ENCODE data around the gene HYCC2. TPM values are rescaled to one million over a fixed set of nuclear protein-coding genes. Genes with fewer than 3 reads are reported as not detected.

The HYCC2 gene
- polyA plus RNA-seq, 1 donor from 2014 or later: 20.4 TPM

- H3K4me3 ChIP-seq (ENCODE audit: low read length): no peak overlapping the region
- H3K79me2 ChIP-seq (replicated peaks; ENCODE audit: insufficient read depth, low read length): no peaks in the 10 kb centered on the region
These were observed 13.4 kb upstream of the HYCC2 start for GRCh38 chr2:201084863-201085262.

GRCh38 chr2:201074996-201075395 is 3.5 kb upstream of the HYCC2 start:
- Histone ChIP-seq H3K27me3 (ENCODE audit: insufficient read depth, low read depth, low read length) (no peaks in the 10 kb centered on the region), H3K9ac (ENCODE audit: low read length) (no peak overlapping the region), H3K79me2 (replicated peaks; ENCODE audit: insufficient read depth, low read length) (peaks cover 27% of the 10 kb centered on the region), H2AFZ (ENCODE audit: low read depth, low read length) (no peak overlapping the region), H4K20me1 (ENCODE audit: insufficient read depth) (no peaks in the 10 kb centered on the region), H3K36me3 (ENCODE audit: insufficient read depth, low read length) (no peaks in the 10 kb centered on the region), H3K27ac (ENCODE audit: low read length) (no peak overlapping the region), H3K4me2 (ENCODE audit: low read length) (no peak overlapping the region), H3K9me3 (ENCODE audit: low read length) (no peaks in the 10 kb centered on the region), H3K4me3 (ENCODE audit: low read length) (no peak overlapping the region), H3F3A (ENCODE audit: insufficient read depth, low read length, poor library complexity, severe bottlenecking) (peaks cover 3% of the 10 kb centered on the region), H3K9me2 (ENCODE audit: insufficient read depth, low read length) (no peaks in the 10 kb centered on the region)
- TF ChIP-seq CTCF (IDR thresholded peaks at IDR 0.05; ENCODE audit: poor library complexity, severe bottlenecking): no peak
- TF ChIP-seq EZH2 (IDR thresholded peaks at IDR 0.05; ENCODE audit: borderline replicate concordance, insufficient read depth, low read length, poor library complexity, severe bottlenecking): no peak

More at GRCh38 chr2:201084863-201085262, 13.4 kb upstream of the HYCC2 start:
- H3K36me3 ChIP-seq (ENCODE audit: insufficient read depth, low read length): no peaks in the 10 kb centered on the region
- no peak for TF ChIP-seq CTCF (IDR thresholded peaks at IDR 0.05; ENCODE audit: poor library complexity, severe bottlenecking)
- no peak for TF ChIP-seq EP300 (conservative IDR thresholded peaks at IDR 0.05; ENCODE audit: poor library complexity, severe bottlenecking)
- TF ChIP-seq MXI1 (conservative IDR thresholded peaks at IDR 0.05; ENCODE audit: poor library complexity, severe bottlenecking): no peak
- TF ChIP-seq SMC3 (conservative IDR thresholded peaks at IDR 0.05; ENCODE audit: poor library complexity): no peak
- no peak for TF ChIP-seq EZH2 (IDR thresholded peaks at IDR 0.05; ENCODE audit: borderline replicate concordance, insufficient read depth, low read length, poor library complexity, severe bottlenecking)
- no peak for TF ChIP-seq TAF1 (IDR thresholded peaks at IDR 0.05; ENCODE audit: low read depth)
- no peak overlapping the region for H3K9ac ChIP-seq (ENCODE audit: low read length)
- no peaks in the 10 kb centered on the region for H3K27me3 ChIP-seq (ENCODE audit: insufficient read depth, low read depth, low read length)
- H3F3A ChIP-seq (ENCODE audit: insufficient read depth, low read length, poor library complexity, severe bottlenecking): no peaks in the 10 kb centered on the region
- no peaks in the 10 kb centered on the region for H4K20me1 ChIP-seq (ENCODE audit: insufficient read depth)
- no peak overlapping the region for H3K27ac ChIP-seq (ENCODE audit: low read length)
- no peaks in the 10 kb centered on the region for H3K9me2 ChIP-seq (ENCODE audit: insufficient read depth, low read length)
- no peak overlapping the region for H3K4me2 ChIP-seq (ENCODE audit: low read length)
- H2AFZ ChIP-seq (ENCODE audit: low read depth, low read length): no peak overlapping the region
- no peaks in the 10 kb centered on the region for H3K9me3 ChIP-seq (ENCODE audit: low read length)

GRCh38 chr2:201073071-201073470 is 1.6 kb upstream of the HYCC2 start:
- no peak overlapping the region for H3K9ac ChIP-seq (ENCODE audit: low read length)
- H3K9me2 ChIP-seq (ENCODE audit: insufficient read depth, low read length): no peaks in the 10 kb centered on the region
- no peaks in the 10 kb centered on the region for H3K36me3 ChIP-seq (ENCODE audit: insufficient read depth, low read length)
- peaks cover 3% of the 10 kb centered on the region for H3F3A ChIP-seq (ENCODE audit: insufficient read depth, low read length, poor library complexity, severe bottlenecking)
- peak overlapping the region; percentile 93 for H3K4me2 ChIP-seq (ENCODE audit: low read length)
- H4K20me1 ChIP-seq (ENCODE audit: insufficient read depth): peaks cover 2% of the 10 kb centered on the region
- no peaks in the 10 kb centered on the region for H3K9me3 ChIP-seq (ENCODE audit: low read length)
- peaks cover 47% of the 10 kb centered on the region for H3K79me2 ChIP-seq (replicated peaks; ENCODE audit: insufficient read depth, low read length)
- no peak overlapping the region for H2AFZ ChIP-seq (ENCODE audit: low read depth, low read length)
- H3K27ac ChIP-seq (ENCODE audit: low read length): no peak overlapping the region
- no peak for TF ChIP-seq CTCF (IDR thresholded peaks at IDR 0.05; ENCODE audit: poor library complexity, severe bottlenecking)
- TF ChIP-seq EP300 (conservative IDR thresholded peaks at IDR 0.05; ENCODE audit: poor library complexity, severe bottlenecking): no peak
- TF ChIP-seq REST (IDR thresholded peaks at IDR 0.05; ENCODE audit: borderline replicate concordance): no peak
- H3K27me3 ChIP-seq (ENCODE audit: insufficient read depth, low read depth, low read length): no peaks in the 10 kb centered on the region
- peak overlapping the region; percentile 78 for H3K4me3 ChIP-seq (ENCODE audit: low read length)
